CD1c-positive myeloid dendritic cell (primary cell): ENCODE data around the gene CPNE9.
A peak's percentile ranks its signal among the peaks of the same experiment; 100 is the strongest.

Source experiments
- DNase-seq: peaks from one replicate; pipeline ENCODE4 v3.0.0-alpha.2; 2016; ENCODE audit errors: extremely low spot score

The CPNE9 gene

DNA sequence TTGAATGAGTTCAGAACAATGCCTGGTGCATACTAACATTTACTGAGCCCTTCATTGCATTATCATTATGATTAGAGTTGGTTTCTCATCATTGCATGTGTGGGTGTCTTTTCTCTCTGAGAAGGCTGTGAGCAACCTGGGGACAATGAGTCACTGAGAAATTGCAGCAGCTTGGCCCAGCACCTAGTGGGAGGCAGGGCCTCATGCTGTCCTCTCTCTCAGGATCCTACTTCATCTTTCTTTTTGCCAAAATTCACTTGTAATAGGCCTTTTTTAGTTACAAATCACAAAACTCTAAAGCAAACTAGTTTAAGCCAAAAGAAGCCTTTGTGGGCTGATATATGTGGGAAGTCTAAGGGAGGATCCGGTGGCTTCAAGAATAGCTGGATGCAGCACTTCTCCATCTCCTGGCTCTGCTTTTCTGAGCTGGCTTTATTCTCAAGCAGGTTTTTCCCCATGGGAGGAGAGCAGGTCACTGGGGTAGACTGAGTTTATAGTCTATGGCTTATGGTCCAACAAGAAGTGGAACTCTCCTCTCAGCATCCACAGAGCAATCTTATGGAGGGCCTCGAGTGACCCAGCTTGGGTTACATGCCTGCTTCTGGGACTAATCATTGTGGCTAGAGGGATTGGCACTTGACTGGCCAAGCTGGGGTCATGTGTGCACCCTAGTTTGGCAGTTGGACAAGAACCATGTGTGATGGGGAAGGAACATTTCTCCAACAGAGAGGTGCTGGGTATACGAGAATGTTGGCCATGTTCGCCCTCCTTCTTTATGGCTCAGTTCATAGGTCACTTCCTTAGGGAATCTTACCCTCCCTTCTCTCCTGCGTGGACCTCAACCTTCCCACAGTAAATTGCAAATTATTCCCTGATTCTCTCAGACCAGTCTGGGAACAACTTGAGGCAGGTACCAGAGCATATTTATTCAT, 74.8 kb downstream of the CPNE9 start:
- DNase-seq: peak; percentile 80

DNA sequence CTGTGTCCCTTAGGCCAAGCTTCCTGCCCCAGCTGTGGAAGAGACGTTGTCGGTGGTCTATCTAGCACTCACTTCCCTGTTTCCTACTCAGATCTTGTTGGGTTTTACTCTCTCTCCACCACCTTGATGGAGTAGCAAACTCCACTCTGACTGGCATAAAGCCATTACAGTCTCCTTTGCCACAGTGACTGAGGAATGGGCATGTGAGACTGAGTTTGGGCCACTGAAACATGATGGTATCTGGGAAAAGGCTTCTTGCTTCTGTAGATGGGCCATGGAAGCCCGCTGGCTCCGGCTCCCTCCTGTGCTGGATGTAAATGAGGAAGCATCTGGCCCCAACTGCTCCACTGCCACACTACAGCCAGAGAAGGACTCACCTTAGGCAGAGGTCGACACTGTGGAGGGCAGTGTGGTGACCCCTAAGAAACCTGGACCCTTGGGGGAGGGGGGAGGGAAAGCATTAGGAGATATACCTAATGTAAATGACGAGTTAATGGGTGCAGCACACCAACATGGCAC, 75.5 kb downstream of the CPNE9 start:
- DNase-seq: peak; percentile 34
